Right renal pelvis (tissue), 4 donors: Measurements from ENCODE around the gene PARVB. TPM values are rescaled to one million over a fixed set of nuclear protein-coding genes. Genes with fewer than 3 reads are reported as not detected.
"Not testable (repeated sequence)": the region's sequence is repeated elsewhere in the genome, so short reads cannot be mapped to it uniquely, and the experiment has no call there.

Experiments used
- DNase-seq, 4 donors: peaks; one replicate each; pipeline ENCODE4 v3.0.0-alpha.2; 2013; ENCODE audit warnings: low read depth in 4 of 4, low spot score in 3 of 4, missing footprints in 1 of 4
- polyA plus RNA-seq, 4 donors: library from polyadenylated mRNA; unstranded; fragments of 120-200 nt; gene quantifications; one replicate each; pipeline ENCODE4 v1.2.1, GENCODE V29; 2013; ENCODE audit not compliant: insufficient read length in 4 of 4

Gene PARVB
- polyA plus RNA-seq, 4 donors: 21.2 to 25.0 (median 23.0) TPM

DNA sequence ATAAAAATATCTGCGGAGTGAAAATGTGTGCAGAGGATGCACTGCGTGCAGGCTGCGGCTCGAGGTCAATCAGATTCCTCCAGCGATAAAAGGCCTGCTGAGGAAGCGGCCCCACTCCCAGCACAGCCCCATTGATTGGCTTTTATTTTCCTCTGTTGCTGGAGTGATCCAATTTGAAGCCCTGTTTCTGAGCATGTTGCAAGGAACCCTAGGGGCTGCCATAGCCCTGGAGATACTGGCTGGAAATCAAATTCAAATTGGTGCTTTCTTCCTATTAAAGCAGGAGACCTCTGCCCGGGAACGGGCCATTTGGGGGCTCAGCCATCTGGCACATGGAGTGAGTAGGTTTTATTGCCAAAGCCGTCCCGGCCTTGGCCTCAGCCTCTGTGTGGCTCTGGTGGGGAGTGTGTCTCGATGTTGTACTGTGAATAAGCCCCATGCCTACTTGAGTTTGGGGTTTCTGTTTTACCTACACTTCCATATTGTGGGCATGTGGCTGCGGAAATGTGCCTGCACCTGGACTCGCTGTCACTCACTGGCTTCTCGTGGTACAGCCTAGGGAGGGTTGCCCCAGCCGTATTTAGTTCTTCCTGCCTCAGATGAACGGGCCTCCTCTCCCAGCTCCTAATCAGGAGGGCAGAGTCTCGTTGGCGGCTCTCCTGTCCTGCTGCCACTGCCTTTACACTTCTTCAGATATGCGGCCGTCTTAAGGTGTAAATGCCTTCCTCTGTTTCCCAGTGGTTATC is 25.6 kb downstream of the PARVB start:
- no peak for DNase-seq

DNA sequence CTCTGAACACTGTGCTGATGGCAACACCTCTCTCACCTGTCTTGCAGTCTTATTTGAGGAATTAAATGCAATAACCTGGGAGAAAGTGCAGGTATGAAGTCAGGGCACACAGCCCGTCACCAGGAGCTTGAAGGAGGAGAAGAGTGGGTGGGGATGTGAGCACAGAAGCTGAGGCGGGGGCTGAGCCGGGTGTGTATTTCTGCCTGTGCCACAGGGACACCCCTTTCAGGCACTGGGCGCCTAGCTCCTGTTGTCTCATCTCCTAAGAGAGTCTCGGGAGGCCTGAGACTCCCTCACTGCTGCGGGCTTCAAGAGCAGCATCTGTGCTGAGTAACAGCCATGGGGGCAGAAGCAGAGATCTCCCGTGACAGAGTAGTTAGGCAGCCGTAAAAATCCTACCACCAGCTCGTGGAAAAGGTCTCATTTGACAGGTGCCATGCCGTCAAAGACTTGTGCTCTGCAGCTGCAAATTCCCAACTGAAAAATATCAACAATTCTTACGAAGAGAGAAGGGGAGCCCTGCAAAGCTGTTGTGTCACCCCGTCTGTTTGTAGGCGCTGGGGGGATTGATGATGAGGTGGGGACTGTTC is 26.8 kb downstream of the PARVB start:
- no peak for DNase-seq

DNA sequence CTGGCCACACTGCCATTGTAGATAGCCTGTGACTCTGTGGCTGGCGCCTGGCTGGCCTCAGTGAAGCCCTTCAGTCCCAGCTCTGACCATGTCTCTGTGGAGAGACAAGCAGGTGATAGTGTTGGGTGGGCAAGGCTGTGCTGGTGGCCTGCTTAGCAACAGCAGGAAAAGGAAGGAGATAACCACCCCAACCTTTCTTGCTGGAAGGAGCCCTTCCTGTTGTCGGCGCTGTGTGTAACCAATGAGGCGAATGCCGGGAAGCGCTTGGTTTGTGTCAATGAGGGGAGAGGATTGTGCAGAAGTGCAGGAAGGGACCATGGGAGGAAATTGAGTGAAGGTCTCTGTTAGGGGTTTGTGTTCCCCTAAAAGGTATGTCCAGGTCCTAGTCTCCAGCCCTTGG is 27.3 kb downstream of the PARVB start:
- DNase-seq: no peak

DNA sequence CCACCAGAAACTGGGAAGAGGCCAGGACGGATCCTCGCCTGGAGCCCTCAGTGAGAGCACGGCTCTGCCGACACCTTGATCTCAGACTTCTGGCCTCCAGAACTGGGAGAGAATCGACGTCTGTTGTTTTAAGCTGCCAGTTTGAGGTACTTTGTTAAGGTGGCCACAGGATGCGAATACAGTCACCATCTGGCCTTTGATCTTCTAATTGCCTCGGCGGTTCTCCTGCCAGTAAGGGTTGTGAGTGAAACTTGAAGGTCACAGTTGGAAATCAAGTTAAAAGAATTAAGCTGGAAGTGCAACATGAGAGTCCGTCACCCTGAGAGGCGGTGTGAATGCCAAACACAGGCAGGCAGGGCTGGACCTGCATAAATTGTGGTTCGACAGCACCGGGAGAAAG is 27.9 kb downstream of the PARVB start:
- no peak for DNase-seq

DNA sequence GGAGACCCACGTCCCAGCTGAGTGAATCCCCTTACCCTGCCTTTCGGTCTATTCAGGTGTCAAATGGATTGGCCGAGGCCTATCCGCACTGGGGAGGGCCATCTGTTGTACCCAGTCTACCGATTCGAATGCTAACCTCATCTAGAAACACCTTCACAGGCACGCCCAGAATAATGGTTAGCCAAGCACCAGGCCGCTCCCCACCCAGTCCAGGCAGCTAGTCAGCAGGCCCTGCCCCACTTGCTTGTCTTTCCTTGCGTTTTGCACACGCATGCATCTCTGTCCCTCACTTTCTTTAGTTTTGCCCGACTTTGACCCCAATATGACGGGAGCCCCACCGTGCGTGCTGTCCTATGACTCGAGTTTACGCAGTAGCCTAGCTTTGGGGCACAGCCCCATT is 31.7 kb downstream of the PARVB start:
- no peak for DNase-seq

DNA sequence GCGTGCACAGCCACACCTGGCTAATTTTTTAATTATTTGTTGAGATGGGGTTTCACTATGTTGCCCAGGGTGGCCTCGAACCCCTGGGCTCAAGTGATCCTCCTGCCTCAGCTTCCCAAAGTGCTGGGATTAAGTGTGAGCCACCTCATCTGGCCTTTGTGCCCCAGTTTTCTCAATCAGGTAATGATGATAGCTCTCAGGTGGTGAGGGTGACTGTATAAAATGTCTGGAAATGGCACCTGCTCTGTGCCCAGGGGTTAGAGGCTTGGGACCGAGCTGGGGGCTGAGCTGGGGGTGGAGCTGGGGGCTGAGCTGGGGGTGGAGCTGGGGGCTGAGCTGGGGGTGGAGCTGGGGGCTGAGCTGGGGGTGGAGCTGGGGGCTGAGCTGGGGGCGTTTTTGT is 32.5 kb downstream of the PARVB start:
- not testable (repeated sequence) for DNase-seq

DNA sequence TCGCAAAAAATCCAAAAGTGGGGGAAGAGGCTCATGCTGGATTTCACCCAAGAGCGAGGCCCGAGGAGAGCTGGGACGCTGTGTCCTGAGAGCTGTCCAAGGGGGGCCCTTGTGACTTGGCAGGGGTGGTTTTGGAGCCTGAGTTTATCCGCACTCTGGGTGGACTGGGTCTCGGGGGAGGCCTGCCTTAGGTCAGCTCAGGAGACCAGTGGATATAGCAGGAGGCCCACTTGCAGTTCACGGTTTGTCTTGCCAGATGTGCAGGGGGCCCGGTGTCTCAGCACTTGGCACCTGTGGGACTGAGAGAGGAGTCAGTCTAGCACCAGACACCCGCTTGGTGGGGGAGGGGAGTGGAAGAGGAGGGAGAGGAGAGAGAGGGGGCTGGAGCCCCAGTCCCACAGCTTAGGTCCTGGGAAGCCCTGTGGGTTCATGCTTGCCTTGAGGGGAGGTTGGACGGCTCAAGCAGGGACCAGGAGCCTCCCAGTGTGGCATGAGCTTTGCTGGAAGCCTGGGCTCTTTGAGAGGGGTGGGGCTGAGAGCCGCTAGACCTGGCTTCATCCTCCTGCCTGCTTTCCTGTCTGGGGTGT is 33.4 kb downstream of the PARVB start:
- DNase-seq: no peak

DNA sequence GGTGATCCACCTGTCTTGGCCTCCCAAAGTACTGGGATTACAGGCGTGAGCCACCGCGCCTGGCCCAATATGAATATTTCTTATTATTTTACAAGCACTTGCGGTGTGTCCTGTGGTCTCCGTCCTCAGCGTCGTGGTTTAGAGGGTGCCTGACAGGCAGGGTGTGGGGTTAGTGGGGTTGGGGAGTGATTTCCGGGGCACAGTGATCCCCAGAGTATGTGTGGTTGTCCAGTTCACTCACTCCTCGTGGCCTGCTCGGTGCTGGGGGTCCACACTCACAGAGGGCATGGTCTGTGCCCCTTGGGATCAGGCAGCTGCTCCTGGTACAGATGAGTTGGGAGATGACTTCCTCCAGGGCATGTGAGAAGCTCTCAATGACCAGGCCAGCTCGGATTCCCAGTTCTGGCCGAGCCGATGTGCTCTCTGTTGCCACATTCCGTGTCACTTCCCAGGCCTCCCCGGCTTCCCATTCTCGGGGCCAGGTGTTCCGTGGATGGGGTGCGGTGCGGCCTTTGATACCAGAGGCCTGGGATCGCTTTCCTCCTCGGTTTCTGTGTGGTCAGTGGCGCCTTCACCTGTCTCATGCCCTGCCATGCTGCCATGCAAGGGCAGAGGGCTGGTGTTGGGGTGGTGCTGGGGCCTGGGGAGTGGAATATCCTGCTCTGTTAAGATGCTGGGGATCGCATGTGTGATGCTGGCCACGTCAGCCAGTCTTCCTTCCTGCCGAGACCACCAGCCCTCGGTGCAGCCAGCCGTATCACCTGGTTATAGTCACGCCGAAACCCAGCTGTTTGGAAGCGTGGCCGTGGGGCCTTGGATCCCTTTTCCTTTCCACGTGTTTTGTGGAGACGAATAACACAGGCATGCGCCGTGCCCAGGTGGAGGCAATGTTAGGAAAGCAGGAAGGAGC is 39.6 kb downstream of the PARVB start:
- DNase-seq: no peak

DNA sequence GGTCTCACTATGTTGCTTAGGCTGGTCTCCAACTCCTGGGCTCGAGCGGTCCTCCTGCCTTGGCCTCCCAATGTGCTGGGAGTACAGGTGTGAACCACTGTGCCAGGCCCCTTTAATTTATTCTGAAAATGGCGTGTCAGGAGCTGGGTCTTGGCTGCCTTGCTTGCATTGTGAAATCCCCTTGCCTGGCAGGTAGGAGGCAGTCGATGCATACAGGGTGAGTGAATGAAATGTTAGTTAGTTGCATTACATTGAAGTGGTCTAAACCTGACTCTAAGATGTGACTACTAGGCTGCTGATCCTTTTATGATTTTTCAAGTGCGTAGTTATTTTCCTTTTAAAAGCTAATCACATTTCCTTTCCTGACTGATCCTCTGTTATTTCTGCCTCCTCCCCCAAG is 42.9 kb downstream of the PARVB start:
- no peak for DNase-seq

DNA sequence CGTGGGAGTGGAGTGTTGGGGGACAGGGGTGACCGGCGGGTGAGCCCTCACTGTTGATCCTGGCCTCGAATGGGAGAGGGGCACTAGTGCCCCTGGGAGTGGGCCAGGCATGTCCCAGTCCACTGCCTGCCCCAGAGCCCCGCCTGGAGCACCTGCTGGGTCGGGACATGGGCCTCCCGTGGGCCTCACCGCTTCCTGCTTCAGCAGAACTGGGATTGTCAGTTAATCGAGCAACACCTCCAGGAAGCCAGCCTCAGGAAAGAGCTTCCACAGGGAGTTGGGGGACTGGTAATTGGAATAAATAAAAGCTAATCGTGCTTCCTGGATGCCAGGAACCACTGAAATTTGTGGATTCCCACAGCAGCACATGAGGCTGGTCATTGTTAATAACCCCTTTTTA is 43.8 kb downstream of the PARVB start:
- DNase-seq: no peak

DNA sequence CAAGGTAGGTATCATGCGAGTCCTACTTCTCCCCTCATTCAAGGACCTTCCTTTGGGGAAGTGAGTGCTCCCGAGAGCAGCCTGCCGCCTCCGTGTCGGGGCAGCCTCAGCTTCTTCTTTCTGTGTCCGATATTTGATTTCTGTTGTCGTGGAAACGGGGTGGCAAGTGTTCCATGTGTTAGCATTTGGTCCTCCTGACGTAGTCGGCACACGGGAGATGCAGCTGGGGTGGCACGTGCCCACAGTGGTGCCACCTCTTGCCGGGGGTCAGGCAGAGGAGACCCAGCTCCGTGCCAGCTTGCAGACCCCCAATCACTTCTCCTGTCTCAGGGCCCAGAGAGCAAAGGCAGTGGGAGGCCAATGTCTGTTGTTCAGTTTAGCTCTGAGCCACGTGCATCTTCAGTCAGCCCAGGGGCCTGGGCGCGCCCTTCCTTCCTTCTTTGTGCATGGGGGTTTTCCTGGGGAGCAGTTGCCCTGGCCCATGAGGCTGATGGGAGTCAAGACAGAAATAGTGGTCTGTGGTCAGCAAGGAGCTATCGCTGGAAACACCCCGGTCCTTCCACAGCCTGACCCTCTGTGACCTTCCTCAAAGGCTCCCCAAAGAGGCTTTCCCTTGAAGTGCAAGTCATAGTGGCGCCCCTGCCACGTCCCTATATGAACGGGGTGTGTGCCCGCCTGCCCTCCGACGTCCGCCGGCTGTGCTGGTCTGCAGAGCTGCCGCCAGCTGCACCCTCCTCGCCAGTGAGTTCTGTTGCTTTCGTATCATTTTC is 44.5 kb downstream of the PARVB start:
- DNase-seq: no peak

DNA sequence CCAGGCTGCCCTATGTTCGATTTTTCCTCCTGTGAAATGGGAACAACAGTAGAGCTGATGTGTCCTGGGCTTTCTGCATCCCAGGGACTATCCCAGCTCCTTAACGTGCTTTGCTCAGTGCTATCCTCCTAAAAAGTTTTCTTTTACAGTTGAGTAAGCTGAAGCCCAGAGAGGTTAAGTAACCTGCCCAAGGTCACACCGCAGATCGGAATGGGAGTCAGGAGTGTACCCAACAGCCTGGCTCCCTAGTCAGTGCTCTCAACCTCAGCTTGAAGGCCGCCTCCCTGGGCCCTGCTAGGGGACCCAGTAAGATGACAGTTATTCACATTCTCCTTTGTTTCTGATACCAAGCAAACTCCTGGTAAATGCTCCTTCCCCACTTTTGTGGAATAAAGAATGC is 45.9 kb downstream of the PARVB start:
- no peak for DNase-seq

DNA sequence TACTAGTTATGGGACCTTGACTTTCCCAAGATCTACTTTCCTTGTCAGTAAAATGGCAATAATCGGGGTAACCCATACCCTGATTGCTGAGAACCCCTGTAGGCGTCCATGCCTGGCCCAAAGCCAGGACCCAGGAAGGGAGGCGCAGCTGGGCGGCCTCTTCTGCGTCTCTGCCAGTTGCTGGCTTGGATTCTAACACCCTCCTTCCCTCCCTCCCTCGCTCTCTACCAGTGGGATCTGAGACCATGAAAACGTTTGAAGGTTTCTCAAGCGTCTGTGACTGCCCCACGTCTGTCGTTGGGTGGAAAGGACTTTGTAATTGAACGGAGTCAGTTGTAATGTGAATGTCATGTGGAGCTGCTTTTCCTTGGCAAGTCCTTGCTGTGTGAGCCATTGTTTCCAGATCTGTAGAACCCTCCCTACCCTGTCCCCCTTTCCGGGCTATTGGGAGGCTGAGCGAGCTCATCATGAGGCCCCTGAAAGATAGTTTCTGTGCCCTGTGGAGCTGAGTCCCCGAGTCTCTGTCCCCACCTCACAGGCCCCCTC is 47.8 kb downstream of the PARVB start:
- DNase-seq: no peak

DNA sequence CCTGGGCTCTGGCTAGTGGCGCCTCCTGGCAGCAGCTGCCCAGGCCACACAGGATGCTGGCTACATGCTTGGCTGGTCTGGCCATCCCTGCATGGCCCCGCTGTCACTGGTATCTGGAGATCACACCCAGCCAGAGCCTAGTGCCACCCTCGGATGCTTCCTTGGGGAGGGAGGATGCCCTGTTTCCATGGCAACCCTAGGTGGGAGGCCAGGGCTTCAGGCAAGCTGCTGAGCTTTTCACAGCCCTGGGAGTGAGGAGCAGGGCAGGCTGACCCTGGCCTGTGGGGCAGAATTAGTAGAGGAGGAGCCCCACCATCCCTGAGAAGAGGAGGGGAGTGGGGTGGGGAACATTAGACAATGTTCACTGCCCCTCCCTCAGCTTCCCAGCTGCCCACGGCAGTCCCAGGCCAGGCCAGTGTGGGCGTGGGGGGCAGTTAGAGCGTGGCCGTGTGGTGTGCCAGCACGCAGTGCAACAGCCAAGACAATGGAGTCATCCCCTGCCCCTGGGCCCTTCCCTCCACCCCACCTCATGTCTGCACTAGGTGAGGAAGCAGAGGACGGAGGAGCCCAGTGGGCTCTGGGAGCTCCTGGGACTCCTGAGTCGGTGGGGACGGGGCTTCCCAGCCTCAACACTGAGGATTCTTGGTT is 50.4 kb downstream of the PARVB start:
- DNase-seq: peak in 3 of 4 donors; percentile 28 to 73 (median 60)

DNA sequence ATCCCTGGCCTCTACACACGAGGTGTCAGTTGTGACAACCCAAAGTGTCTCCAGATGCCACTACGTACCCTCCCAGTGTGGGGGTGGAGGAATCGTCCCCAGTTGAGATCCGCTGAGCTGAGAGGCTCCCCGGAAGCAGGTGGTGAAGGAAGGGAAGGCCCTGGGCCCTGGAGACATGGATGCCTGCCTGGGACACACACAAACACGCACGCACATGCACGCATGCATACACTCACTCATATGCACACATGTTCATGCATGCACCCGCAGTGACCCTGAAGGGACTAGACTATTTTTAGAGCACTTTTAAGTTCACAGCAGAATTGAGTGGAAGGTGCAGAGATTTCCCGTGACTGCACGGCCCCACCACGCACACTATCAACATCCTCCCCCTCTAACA is 50.9 kb downstream of the PARVB start:
- DNase-seq: no peak

DNA sequence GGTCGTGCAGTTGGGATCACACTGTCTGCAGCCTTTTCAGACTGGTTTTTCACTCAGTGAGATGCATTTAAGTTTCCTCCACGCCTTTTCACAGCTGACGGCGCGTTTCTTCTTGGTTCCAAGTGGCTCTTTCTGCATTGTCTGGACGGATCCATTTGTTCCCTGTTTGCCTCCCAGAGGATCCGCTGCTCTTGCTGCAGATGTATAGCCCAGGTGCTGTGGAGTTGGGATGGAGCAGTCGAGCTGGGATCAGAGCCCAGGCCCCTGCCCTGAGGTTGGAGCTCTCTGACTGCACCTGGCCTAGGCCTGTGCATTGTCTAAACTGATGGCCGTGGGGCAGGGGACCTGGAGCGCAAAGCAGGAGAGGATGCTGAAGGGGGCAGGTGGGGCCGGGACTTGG is 51.6 kb downstream of the PARVB start:
- no peak for DNase-seq

DNA sequence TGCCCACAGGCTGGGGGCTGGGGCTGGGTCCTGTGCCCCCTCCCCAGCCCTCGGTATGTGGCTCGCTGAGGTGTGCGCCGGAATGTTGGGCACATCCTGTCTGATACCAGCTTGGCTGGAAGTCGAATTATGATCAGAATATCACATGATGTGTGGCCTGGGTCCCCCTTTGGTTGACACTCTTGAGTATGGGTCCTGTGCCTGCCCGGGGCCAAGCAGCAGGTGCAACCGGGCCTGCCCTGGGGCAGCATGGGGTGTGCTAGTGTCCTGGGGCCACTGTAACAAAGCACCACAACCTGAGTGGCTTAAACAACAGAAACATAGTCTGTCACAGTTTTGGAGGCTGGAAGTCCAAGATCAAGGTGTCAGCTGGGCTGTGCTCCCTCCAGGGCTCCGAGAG is 52.7 kb downstream of the PARVB start:
- DNase-seq: no peak

DNA sequence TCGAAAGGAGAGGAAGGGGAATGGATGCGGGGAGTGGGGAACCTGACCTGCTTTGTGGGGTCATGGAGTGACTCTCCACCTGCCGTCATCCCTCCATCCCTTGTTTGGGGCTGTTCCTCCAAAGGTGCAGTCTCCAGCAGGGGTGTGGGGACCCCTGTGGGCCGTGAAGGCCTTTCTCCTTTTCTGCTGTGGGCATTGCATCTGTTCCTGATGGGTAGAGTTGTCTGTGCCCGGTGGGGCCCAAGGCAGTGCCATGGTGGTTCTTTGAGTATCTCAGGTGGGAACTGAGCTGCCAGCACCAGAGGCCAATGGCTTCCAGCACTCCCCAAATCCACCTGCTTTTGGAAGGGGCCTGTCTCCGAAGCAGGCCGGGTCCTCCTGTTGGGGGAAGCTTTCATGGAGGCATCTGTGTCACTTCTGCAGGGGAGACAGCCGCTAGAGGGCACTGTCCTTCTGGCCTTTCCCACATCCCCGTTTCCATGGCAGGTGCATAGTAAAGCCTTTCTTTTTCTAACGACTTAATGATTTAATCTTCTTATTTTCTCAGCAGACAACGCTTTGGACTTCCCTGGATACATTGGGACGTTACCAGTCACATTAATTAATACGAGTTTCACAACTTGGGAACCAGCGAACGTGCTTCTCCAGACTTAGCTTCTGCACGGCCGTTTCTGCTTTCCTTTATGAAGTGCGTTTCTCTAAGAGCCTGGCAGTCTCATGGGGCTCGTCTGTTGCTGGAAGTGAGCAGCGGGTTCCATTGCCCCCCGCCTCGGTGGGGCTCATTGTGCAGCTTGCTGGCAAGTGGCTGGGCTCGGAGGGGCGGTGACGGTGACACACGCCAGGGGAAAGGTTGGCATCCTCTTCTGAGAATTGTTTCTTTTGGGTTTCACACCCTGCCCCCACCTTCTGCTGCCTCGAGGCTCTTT is 57.1 kb downstream of the PARVB start:
- DNase-seq: peak; percentile 55 to 70 (median 68)

DNA sequence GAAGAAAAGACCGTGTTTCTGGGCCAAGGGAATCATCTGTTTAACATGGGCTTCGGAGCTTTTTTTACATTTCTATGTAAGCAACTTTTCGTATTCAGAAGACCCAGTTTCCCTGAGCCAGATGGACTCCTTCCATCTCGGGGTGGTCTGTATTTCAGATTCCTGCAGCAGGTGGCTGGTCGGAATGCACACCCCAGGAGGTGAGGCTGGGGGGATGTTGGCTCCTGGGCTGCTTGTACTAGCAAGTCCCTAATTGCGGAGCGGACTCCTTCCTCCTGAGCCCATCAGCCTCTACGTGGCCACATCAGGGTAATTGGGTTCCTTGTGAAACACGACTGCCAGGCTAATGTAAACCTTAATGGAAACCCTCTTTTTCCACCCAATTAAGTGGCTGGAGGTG is 58.7 kb downstream of the PARVB start:
- DNase-seq: no peak
